Suprapubic skin (tissue), 3 donors: ENCODE measurements around the gene GARIN5B.

Source experiments
- EP300 ChIP-seq: sonication (generic); formaldehyde crosslinking; IDR thresholded peaks from one replicate; pipeline ENCODE4 v1.6.1; 2017; ENCODE audit warnings: antibody characterized with exemption
- POLR2A ChIP-seq, 2 donors: fragments of 450-650 bp; IDR thresholded peaks; one replicate each; pipeline ENCODE4 v1.6.1; 2017; ENCODE audit warnings: antibody characterized with exemption in 2 of 2, mild to moderate bottlenecking in 2 of 2, moderate library complexity in 2 of 2
- TF ChIP-seq, protein P1 (sequence below), 2 donors: fragments of 200-600 bp in 1 of 2; fragments of 450-650 bp in 1 of 2; sonication (generic) in 1 of 2; IDR thresholded peaks; one replicate each; pipeline ENCODE4 v1.5.1; 2016 to 2019; ENCODE audit warnings: antibody characterized with exemption in 2 of 2, mild to moderate bottlenecking in 1 of 2, moderate library complexity in 1 of 2

DNA sequence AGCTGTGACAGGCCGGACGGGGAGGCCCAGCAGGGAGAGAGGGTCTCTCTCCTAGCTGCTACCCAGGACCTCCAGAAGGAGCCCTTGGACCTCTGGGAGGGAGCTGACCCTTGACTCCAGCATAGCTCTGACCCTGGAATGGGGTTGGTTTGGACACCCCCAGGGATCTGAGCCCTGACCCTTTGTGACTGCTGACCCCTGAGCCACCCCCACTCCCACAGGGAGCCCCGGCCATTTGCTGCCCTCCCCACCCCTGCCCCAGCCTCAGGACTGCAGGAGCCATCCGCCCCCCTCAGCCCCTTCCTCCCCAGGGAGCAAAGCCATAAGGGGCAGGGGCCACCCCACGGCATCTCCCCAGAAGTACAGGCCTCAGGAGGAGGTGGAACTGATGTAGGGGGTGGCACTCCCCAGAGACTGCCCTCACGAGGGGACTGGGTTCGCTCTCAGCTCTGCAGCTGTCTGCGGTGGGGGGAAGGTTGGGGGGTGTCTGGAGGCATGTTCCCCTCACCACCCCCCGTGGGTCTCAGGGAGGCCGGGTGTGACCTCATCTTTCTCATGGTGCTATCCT lies 15.5 kb downstream of the GARIN5B start:
- TF ChIP-seq, protein P1, sequence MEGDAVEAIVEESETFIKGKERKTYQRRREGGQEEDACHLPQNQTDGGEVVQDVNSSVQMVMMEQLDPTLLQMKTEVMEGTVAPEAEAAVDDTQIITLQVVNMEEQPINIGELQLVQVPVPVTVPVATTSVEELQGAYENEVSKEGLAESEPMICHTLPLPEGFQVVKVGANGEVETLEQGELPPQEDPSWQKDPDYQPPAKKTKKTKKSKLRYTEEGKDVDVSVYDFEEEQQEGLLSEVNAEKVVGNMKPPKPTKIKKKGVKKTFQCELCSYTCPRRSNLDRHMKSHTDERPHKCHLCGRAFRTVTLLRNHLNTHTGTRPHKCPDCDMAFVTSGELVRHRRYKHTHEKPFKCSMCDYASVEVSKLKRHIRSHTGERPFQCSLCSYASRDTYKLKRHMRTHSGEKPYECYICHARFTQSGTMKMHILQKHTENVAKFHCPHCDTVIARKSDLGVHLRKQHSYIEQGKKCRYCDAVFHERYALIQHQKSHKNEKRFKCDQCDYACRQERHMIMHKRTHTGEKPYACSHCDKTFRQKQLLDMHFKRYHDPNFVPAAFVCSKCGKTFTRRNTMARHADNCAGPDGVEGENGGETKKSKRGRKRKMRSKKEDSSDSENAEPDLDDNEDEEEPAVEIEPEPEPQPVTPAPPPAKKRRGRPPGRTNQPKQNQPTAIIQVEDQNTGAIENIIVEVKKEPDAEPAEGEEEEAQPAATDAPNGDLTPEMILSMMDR (IDR thresholded peaks at IDR 0.05) = no peak
- TF ChIP-seq POLR2A (IDR thresholded peaks at IDR 0.05) = no peak
- no peak for TF ChIP-seq EP300
